CD1c-positive myeloid dendritic cell (primary cell): ENCODE results near the gene ZNF436.

Source experiments
- DNase-seq: peaks from one replicate; pipeline ENCODE4 v3.0.0-alpha.2; 2016; ENCODE audit errors: extremely low spot score

Gene ZNF436

DNA sequence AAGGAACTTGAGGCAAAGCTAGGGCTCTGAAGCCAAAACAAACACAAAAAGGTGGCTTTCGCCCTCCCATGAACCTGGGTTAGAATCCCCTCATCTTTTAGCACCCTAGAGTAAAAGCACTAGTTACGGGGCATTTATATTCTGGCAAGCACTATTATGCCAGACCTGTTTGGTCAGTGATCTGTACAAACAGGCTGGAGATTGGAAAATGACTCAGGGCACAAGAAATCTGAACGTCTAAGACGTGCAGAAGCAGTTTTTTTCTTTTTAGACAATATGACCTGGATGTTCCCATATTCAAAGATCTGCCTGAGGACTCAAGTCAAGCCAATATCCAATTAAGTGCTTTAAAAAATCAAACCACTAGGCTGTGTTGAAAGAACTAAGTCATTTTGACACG, 3.0 kb downstream of the ZNF436 start:
- no peak for DNase-seq

DNA sequence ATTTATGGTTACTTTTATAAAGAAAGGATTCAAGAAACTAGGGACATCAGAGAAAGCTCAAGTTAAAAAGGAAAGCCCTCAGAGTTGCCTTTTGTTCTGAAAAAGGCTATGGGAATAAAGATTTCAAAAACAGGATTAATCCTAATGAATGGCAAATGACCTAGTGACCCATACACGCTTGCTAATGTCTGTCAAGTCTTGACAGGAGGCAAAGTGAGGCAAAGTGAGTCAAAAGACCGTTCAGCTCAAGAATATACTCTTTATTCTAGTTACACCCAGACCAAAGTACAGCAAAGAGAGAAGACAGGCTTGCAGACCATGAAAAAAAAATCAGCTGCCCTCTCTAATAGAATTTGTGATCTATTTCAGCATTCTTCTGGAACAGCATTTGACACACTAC, 3.5 kb downstream of the ZNF436 start:
- no peak for DNase-seq

DNA sequence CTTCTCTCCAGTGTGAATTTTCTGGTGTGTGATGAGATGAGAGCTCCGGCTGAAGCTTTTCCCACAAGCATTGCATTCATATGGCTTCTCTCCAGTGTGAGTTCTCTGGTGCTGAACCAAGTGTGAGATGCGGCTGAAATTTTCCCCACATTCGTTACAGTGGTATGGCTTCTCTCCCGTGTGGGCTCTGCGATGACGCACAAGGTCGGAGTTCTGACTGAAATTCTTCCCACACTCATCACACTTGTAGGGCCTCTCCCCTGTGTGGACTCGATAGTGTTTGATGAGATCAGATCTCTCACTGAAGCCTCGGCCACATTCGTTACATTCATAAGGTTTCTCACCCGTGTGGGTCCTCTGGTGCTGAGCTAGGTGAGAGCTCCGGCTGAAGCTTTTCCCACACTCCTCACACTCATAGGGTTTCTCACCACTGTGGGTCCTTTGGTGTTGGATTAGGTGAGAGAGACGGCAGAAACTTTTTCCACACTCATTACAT, 7.4 kb downstream of the ZNF436 start:
- DNase-seq = no peak

DNA sequence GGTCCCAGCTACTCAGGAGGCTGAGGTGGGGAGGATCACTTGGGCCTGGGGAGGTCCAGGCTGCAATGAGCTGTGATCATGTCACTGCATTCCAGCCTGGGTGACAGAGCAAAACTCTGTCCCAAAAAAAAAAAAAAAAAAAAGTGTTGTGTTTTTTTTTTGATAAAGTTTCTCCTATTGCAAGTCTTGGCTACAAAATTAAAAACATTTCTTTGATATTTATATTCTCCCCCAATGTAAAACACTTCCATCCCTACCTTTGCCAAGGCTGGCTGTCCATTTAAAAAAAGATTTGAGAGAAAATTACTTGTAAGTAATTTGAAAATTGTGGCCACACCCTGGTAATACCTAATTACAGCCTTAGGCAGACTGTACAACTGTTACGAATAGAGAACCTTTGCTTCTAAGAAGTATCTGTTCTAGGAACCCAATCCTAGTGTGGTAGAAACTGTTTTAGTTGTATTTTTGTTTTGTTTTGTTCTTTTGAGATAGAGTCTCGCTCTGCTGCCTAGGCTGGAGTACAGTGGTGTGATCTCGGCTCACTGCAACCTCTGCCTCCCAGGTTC, 11.2 kb downstream of the ZNF436 start:
- no peak for DNase-seq

GRCh38 chr1:23357138-23357908, 12.3 kb downstream of the ZNF436 start:
- no peak for DNase-seq

DNA sequence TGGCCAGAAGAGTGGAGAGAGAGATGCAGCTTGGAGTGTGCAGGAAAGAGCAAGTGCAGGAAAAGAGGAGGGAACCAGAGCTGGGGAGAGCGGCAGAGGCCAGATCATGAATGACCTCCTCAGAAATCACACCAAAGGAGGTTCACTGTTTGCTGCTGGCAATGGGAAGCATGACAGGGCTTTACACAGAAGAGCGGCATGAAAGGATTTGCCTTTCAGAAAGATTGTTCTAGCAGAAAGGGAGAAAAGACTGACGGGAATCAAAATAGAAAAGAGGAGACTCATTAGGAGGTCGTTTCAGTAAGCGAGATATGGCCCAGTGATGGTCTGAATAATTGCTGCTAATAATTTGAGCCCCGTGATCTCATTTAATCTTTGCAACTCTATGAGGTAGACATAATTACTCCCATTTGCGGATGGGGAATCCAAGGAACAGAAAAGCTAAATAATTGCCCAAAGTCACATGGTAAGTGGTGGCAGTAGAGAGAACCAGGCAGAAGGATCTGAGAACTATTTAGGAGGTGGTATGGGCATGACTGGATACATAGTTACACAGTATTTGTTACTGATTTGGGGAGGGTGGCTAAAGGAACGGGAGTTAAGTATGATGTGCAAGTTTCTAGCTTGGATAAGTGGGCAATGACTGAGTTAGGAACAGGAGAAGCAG, 13.0 kb downstream of the ZNF436 start:
- no peak for DNase-seq

DNA sequence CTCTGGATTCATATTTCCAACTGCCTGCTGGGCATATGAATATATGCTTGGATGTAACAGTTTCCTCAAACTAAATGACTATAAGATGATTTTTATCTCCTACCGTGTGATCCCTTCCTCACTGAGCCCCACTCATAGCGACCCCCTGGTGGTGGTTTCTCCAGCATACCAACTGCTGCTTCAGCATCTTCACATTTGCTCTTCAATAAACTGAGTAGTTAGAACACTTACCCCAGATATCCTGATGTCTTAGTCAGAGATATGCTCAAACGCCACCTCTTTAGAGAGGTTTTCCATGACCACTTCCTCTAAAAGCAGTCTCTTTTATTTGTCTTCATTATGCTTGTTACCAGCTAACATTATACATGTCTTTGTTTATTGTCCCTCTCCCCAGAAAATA, 15.4 kb downstream of the ZNF436 start:
- DNase-seq = no peak

DNA sequence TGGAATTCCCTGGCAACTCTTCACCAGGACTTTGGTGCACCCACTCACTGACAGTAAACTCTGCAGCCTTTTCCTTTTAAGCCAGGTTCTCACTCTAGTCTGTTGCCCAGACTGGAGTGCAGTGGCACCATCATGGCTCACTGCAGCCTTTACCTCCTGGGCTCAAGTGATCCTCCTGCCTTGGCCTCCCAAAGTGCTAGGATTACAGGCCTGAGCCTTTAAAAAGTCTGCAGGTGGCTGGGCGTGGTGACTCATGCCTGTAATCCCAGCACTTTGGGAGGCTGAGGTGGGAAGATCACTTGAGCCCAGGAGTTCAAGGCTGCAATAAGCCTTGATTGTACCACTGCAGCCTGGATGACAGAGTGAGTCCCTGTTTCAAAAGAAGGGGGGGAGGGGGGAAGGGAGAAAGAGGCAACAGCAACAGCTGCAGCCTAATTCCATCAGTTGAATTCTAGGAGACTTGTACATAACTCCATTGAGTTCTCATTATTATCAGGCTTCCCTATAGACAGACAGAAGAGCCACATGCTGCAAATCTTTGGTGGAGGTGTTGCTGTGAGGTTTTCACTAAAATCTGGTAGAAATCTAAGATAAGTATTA, 17.4 kb downstream of the ZNF436 start:
- DNase-seq = no peak

DNA sequence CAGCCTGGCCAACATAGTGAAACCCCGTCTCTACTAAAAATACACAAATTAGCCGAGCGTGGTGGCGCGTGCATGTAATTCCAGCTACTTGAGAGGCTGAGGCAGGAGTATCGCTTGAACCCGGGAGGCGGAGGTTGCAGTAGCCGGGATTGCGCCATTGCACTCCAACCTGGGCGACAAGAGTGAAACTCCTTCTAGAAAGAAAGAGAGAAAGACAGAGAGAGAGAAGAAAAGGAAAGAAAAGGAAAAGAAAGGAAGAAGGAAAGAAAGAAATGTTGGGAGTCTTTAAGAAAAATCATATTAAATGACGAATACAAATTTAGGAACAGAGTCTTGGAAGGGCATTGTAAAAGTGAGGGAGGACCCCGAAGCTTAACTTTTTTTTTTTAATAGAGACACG, 23.7 kb downstream of the ZNF436 start:
- DNase-seq = no peak

DNA sequence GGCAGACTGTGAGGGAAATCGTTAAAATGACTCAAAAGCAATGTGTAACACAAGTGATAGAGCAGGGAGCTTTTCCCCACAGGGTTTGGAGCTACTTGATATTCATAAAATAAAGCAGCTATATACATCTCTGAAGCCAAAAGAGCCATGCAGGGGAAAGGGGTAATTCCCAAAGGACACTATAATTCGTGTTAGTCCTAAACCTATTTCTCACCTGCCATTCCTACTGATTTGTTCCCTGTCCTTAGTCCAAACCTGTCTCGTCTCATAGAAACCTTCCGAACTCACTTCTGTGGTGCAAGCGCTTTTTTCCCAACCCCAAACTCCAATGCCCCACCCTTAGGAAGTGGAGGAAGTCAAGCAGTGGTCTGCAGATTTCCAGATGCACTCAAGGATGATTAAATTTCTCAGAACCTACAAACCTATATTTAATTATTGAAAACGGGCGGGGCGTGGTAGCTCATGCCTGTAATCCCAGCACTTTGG, 24.6 kb downstream of the ZNF436 start:
- no peak for DNase-seq

DNA sequence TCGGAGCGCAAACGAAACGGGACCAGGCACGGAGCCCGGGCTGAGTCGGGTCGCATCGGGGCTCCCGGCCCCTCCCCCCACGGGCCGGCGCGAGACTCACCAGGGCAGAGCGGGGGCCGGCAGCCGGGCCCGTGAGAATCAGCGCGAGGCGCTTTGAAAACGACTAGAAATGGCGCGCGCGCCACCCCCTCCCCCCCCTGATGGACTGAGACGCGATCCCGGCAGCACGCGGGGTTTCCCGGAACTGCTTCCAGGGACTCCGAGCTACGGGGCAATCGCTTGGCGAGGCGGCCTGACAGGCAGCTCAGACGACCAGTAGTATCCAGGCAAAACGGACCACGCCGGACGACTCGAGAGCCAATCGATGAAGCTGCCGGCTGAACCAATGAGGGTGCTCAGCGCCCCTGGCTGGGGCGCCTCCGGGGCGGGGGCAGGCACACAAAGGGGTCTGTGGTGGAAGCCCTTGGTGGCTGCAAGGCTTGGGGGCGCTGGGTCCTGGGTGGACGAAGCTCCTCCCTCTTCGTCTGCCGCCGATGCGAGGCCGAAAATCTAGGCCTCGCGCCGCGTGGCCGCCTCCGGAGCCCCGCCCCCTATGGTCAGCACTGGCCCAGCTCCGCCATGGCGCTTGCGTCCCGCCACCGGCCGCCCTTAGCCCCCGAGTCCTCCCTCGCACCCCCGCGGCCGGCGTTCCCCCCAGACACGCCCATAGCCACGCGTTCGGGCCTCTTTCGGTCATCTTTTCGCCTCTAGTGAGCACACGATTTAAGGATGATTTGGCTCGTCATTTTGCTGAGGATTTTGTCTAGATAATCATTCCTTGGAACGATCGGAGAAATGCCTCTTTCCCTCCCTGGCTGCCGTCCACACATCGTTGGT, 25.3 kb downstream of the ZNF436 start, which contains the start of gene HNRNPR:
HNRNPR (minus strand) TSS at position 174 of the 876 bp plus-strand sequence. CDS start 3,276 bp downstream, outside the sequence.
- peak; percentile 100 for DNase-seq

DNA sequence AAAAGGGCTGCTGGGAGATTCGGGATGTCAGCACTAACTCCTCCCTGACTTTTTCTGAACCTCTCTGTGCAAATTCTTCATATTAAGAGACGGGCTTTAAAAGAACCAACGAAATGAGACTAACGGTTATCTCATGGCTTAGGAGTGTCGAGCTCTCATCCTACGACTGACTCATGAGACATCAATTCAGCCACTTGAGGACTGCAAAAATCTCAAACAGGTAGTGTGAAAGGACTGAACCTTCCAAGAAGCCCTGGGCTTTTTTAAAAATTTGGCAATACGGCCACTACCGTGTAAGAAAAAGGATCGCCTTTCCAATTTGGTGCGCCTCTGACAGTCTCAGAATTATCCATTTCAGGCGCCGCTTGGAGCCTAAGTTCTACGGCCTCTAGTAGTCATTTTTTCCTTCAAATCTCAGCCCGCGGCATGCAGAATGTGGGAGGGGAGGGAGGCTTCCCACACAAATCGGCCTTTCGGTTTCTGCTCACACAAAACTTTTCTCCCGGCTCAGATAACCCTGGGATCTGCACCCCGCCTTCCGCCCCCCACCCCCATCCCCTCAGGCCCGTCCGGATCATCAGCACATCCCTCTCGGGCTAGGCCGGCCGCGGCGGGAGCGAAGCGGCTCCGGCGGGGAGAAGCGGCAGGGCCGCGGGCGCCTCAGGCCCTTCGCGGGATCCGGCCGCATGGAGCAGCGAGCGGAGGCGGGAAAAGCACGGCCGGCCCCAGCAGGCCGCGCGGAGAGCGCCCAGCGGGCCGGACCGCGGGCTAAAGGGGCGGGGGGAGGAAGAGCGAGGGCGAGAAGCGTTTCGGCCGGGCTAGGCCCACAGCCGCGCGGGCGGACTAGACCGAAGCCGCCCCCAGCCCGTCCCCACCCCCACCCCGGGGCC, 26.2 kb downstream of the ZNF436 start:
- DNase-seq = peak; percentile 62

GRCh38 chr1:23341931-23342692, 27.5 kb downstream of the ZNF436 start:
- peak; percentile 26 for DNase-seq

- no peak for DNase-seq
Measured at GRCh38 chr1:23339632-23340031, 30.0 kb downstream of the ZNF436 start.

DNA sequence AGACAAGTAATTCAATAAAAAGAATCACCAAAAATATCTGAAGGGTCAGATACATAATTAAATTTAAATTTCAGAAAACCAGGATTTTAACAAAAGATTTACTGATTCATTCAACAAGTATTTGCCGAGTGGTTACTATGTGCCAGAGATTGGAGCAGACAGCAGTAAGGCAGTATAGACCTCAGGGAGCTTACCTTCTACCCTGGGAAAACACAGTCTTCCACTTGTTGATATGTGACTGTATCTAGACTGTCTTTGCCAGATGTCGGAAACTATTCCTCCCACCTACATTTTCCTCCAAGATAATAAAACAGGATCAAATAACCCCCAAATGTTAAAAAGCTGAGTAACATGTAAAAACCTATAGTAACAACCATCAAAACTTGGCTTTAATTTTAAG, 31.8 kb downstream of the ZNF436 start:
- no peak for DNase-seq

DNA sequence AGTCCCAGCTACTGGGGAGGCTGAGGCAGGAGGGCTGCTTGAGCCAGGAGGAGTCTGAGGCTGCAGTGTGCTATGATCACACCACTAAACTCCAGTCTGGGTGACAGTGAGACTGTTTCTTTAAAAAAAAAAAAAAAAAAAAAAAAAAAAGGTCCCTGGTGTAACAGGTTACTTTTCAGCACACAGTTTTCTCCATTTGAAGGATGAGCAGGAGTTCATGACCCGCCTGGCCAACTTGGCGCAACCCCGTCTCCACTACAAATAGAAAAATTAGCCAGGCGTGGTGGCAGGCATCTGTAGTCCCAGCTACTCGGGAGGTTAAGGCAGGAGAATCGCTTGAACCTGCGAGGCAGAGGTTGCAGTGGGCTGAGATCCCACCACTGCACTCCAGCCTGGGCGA, 37.9 kb downstream of the ZNF436 start:
- DNase-seq = no peak

- no peak for DNase-seq
Measured at GRCh38 chr1:23330846-23331245, 38.8 kb downstream of the ZNF436 start.

DNA sequence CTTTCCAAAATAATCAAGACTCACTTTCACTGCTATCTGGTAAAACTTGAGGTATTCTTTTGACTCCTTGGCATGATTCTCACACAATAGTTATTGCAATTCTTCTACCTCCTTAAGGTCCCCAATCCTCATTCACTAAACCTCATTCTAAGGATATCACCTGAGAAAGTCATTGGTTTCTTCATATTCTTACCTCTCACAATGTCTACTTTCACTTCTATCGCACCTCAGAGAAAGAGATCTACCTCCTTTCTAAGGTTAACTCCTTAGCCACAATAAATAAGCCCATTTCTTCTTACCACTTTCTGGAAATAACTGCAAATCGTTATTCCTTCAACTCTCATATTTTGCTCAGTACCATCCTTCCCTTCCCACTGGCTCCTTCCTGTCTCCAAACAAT, 44.2 kb downstream of the ZNF436 start:
- no peak for DNase-seq

DNA sequence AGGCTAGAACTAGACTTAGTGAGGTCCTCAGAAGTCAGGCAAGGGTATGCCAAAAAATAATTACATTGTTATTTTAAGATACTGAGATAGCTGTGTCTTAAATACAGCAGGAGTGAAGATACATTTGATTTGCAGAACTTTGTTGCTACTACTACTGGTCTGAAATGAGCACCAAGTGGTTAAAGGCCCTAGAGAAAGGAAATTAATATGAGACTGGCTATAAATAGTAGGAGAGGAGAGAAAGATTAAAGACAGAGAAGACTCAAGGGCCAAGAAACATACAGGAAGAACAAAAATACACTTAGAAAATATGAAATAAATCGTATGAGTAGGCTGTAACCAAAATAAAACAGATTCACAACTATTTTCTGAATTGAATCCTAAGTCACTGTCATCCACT, 46.9 kb downstream of the ZNF436 start:
- DNase-seq = no peak
